ENCODE results near the gene ZNF594. TPM values are rescaled to one million over a fixed set of nuclear protein-coding genes. Genes with fewer than 3 reads are reported as not detected.
"Not testable (repeated sequence)": the region's sequence is repeated elsewhere in the genome, so short reads cannot be mapped to it uniquely, and the experiment has no call there.

The ZNF594 gene
- total RNA-seq, 1 experiment from 2014 or later, result 12.5 TPM

GRCh38 chr17:5137511-5138197 is 54.0 kb downstream of the ZNF594 start:
- H3K27me3 Mint-ChIP-seq (ENCODE audit: low read depth); H2BK120ac ChIP-seq (ENCODE audit: low read depth, low read length, poor library complexity, severe bottlenecking); H2AK5ac ChIP-seq (ENCODE audit: insufficient read length, low read length); H4K8ac ChIP-seq (replicated peaks; ENCODE audit: insufficient read length, low read depth, low read length); H3K23ac ChIP-seq (ENCODE audit: insufficient read length, low read depth, low read length); H3K9ac ChIP-seq (ENCODE audit: extremely low read depth, insufficient read length, low read length); H4K5ac ChIP-seq (ENCODE audit: insufficient read length, low read depth, low read length); H2BK12ac ChIP-seq (ENCODE audit: insufficient read length, low read depth, low read length); H2BK20ac ChIP-seq (ENCODE audit: low read depth, low read length, poor library complexity, severe bottlenecking); DNase-seq; H2BK15ac ChIP-seq (ENCODE audit: low read depth, low read length); H3K4me3 Mint-ChIP-seq; H3K23me2 ChIP-seq (ENCODE audit: insufficient read length, low read depth, low read length, poor library complexity, severe bottlenecking); H4K20me1 ChIP-seq (ENCODE audit: control insufficient read depth, insufficient read depth, insufficient read length); H3K36me3 Mint-ChIP-seq (ENCODE audit: insufficient read depth in 1 of 3, low read depth in 3 of 3); H3K4me1 Mint-ChIP-seq; H3T11ph ChIP-seq (ENCODE audit: low read length); H3K18ac ChIP-seq (ENCODE audit: insufficient read length, low read depth, low read length); H3K27ac Mint-ChIP-seq; H3K4me2 ChIP-seq (ENCODE audit: insufficient read depth, insufficient read length, low read length); H3K4ac ChIP-seq (ENCODE audit: low read depth, low read length); H3K27ac ChIP-seq (ENCODE audit: insufficient read length, low read depth, low read length); H3K56ac ChIP-seq (ENCODE audit: insufficient read length, low read depth, low read length); H3K9me3 Mint-ChIP-seq; H3K4me1 ChIP-seq (ENCODE audit: insufficient read depth, low read length); H4K91ac ChIP-seq (ENCODE audit: insufficient read length, low read depth, low read length); H3K27me3 ChIP-seq (ENCODE audit: insufficient read depth, low read length); H2BK5ac ChIP-seq (ENCODE audit: insufficient read length, low read length); H3K14ac ChIP-seq (ENCODE audit: insufficient read depth, low read length); H3K79me1 ChIP-seq (ENCODE audit: insufficient read depth, low read depth, low read length, poor library complexity, severe bottlenecking); H3K9me3 ChIP-seq (ENCODE audit: control insufficient read depth, low read depth, low read length); H2AFZ ChIP-seq (ENCODE audit: low read length); H3K79me2 ChIP-seq (ENCODE audit: insufficient read depth, low read length): not testable (repeated sequence)
- WGBS (ENCODE audit: extremely low coverage, insufficient read length, low lambda C conversion rate), result no CpG with 5 or more reads among the region's 15 CpGs

DNA sequence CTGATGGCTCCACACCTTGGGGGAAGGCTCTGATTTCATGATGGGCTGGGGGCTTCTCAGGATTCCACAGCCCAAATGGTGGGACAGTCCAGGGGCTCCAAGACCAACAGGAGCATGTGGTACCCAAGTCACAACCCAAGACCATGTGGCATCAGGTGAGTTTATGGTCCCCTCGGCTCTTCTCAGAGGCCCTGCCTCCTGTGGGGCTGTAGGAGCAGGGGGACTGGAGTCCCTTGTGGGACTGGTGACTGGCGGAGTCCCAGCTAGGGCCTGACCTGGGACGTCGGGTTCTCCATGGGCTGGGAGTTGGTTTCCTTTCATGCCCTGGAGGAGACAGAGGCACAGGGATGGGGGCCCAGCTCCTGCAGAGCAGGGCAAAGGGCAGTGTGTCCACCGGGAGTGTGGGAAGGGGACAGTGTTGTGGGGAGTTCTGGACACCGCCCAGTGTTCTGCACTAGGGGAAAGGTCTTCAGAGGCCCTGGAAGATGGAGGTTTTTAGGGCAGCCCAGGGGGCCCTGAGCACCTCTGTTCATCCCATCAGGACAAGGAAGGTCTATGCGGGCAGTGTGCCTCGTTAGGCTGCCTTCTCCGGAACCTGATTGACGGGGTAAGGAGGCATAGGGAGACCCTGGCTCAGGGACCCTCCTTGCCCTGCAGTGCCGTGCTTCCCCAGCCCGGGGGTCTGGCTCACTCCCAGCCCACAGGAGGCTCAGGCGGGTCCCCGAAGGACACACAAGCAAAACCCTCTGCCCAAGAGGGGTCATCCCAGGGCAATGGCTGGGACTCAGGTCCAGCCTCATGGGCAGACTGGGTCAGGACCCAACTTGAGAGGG is 54.9 kb downstream of the ZNF594 start:
- H2BK20ac ChIP-seq (ENCODE audit: low read depth, low read length, poor library complexity, severe bottlenecking); H3K4ac ChIP-seq (ENCODE audit: low read depth, low read length); H3K9me3 ChIP-seq (ENCODE audit: control insufficient read depth, low read depth, low read length); H3K4me2 ChIP-seq (ENCODE audit: insufficient read depth, insufficient read length, low read length); H3K27ac ChIP-seq (ENCODE audit: insufficient read length, low read depth, low read length); H3K9ac ChIP-seq (ENCODE audit: extremely low read depth, insufficient read length, low read length); H3K79me2 ChIP-seq (ENCODE audit: insufficient read depth, low read length); H3K4me1 Mint-ChIP-seq; H4K5ac ChIP-seq (ENCODE audit: insufficient read length, low read depth, low read length); H2BK15ac ChIP-seq (ENCODE audit: low read depth, low read length); H3K9me3 Mint-ChIP-seq; H4K20me1 ChIP-seq (ENCODE audit: control insufficient read depth, insufficient read depth, insufficient read length); H2BK5ac ChIP-seq (ENCODE audit: insufficient read length, low read length); H2AFZ ChIP-seq (ENCODE audit: low read length); H3K23ac ChIP-seq (ENCODE audit: insufficient read length, low read depth, low read length); H3K14ac ChIP-seq (ENCODE audit: insufficient read depth, low read length); H4K8ac ChIP-seq (replicated peaks; ENCODE audit: insufficient read length, low read depth, low read length); H3K36me3 Mint-ChIP-seq (ENCODE audit: insufficient read depth in 1 of 3, low read depth in 3 of 3); H2AK5ac ChIP-seq (ENCODE audit: insufficient read length, low read length); DNase-seq; H3T11ph ChIP-seq (ENCODE audit: low read length); H2BK12ac ChIP-seq (ENCODE audit: insufficient read length, low read depth, low read length); H3K4me3 Mint-ChIP-seq; H3K27ac Mint-ChIP-seq; H3K27me3 ChIP-seq (ENCODE audit: insufficient read depth, low read length); H3K56ac ChIP-seq (ENCODE audit: insufficient read length, low read depth, low read length); H3K27me3 Mint-ChIP-seq (ENCODE audit: low read depth); H3K18ac ChIP-seq (ENCODE audit: insufficient read length, low read depth, low read length); H2BK120ac ChIP-seq (ENCODE audit: low read depth, low read length, poor library complexity, severe bottlenecking); H4K91ac ChIP-seq (ENCODE audit: insufficient read length, low read depth, low read length); H3K4me1 ChIP-seq (ENCODE audit: insufficient read depth, low read length); H3K79me1 ChIP-seq (ENCODE audit: insufficient read depth, low read depth, low read length, poor library complexity, severe bottlenecking); H3K23me2 ChIP-seq (ENCODE audit: insufficient read length, low read depth, low read length, poor library complexity, severe bottlenecking): not testable (repeated sequence)
- WGBS (ENCODE audit: extremely low coverage, insufficient read length, low lambda C conversion rate), result no CpG with 5 or more reads among the region's 14 CpGs

Data from H9 (cell line).